Amniotic stem cell (primary cell): ENCODE data around the gene HCAR1.
"Not testable (repeated sequence)": the region's sequence is repeated elsewhere in the genome, so short reads cannot be mapped to it uniquely, and the experiment has no call there.

Experiments
- DNase-seq: peaks from one replicate; lab custom pipeline; 2025; lab: John Stamatoyannopoulos, UW

HCAR1 gene

GRCh38 chr12:122730215-122731014 lies at the start of gene HCAR1:
Gene HCAR1, minus strand, starts transcription at chr12:122730844. Its CDS starts 505 bp downstream, at chr12:122730339.
- no peak for DNase-seq

- no peak for DNase-seq
Observed at GRCh38 chr12:122757568-122757967, 26.9 kb upstream of the HCAR1 start.

- DNase-seq = no peak
Observed at GRCh38 chr12:122754790-122755189, 24.1 kb upstream of the HCAR1 start.

GRCh38 chr12:122753319-122753650 lies 22.6 kb upstream of the HCAR1 start:
- DNase-seq = no peak

GRCh38 chr12:122752464-122753318 lies 22.0 kb upstream of the HCAR1 start, which contains the start of gene DENR:
Gene DENR, plus strand, starts transcription at chr12:122752824. Its CDS starts 878 bp downstream, at chr12:122753702.
- peak; percentile 94 for DNase-seq

- not testable (repeated sequence) for DNase-seq
Observed at GRCh38 chr12:122750781-122751515, 20.3 kb upstream of the HCAR1 start.

GRCh38 chr12:122749569-122750332 lies 19.1 kb upstream of the HCAR1 start:
- no peak for DNase-seq

- no peak for DNase-seq
Observed at GRCh38 chr12:122747224-122748135, 16.8 kb upstream of the HCAR1 start.

GRCh38 chr12:122743895-122744525 lies 13.4 kb upstream of the HCAR1 start:
- no peak for DNase-seq

GRCh38 chr12:122740351-122740750 lies 9.7 kb upstream of the HCAR1 start:
- no peak for DNase-seq

GRCh38 chr12:122738571-122738970 lies 7.9 kb upstream of the HCAR1 start:
- DNase-seq = no peak

- DNase-seq = no peak
Observed at GRCh38 chr12:122732611-122733010, 2.0 kb upstream of the HCAR1 start.

- no peak for DNase-seq
Observed at GRCh38 chr12:122732170-122732569, 1.5 kb upstream of the HCAR1 start.

- DNase-seq = no peak
Observed at GRCh38 chr12:122729583-122730214, 945 bp downstream of the HCAR1 start.

GRCh38 chr12:122726080-122726558 lies 4.5 kb downstream of the HCAR1 start:
- no peak for DNase-seq

GRCh38 chr12:122725452-122726079 lies 5.1 kb downstream of the HCAR1 start:
- DNase-seq = no peak

- no peak for DNase-seq
Observed at GRCh38 chr12:122724641-122725243, 5.9 kb downstream of the HCAR1 start.

- DNase-seq = no peak
Observed at GRCh38 chr12:122722387-122722786, 8.3 kb downstream of the HCAR1 start.
